HG02885 (cell line): Measurements from ENCODE around the gene PACRG.

Experiments
- ATAC-seq: cut with Tn5 transposase; IDR thresholded peaks from one replicate; pipeline ENCODE4 v1.9.1; 2021; ENCODE audit warnings: mild to moderate bottlenecking; ENCODE audit not compliant: unreplicated experiment, poor library complexity

Gene PACRG

GRCh38 chr6:163335671-163336545 lies 608.1 kb downstream of the PACRG start:
- ATAC-seq, result no peak

GRCh38 chr6:163336961-163337360 lies 609.2 kb downstream of the PACRG start:
- ATAC-seq, result no peak

GRCh38 chr6:163337958-163338357 lies 610.2 kb downstream of the PACRG start:
- ATAC-seq, result no peak

GRCh38 chr6:163338671-163339405 lies 611.1 kb downstream of the PACRG start:
- ATAC-seq, result no peak

GRCh38 chr6:163339466-163339865 lies 611.7 kb downstream of the PACRG start:
- no peak for ATAC-seq

- no peak for ATAC-seq
These were observed 612.6 kb downstream of the PACRG start for GRCh38 chr6:163340201-163340887.

GRCh38 chr6:163341224-163342061 lies 613.7 kb downstream of the PACRG start:
- no peak for ATAC-seq

- no peak for ATAC-seq
These were observed 615.1 kb downstream of the PACRG start for GRCh38 chr6:163342571-163343539.

GRCh38 chr6:163343609-163344008 lies 615.8 kb downstream of the PACRG start:
- no peak for ATAC-seq

- no peak for ATAC-seq
These were observed 616.6 kb downstream of the PACRG start for GRCh38 chr6:163344411-163344810.

- ATAC-seq, result no peak
These were observed 618.2 kb downstream of the PACRG start for GRCh38 chr6:163345931-163346330.

- ATAC-seq, result no peak
These were observed 618.8 kb downstream of the PACRG start for GRCh38 chr6:163346497-163346961.

GRCh38 chr6:163347021-163347446 lies 619.3 kb downstream of the PACRG start:
- no peak for ATAC-seq

- no peak for ATAC-seq
These were observed 621.3 kb downstream of the PACRG start for GRCh38 chr6:163348789-163349680.

- no peak for ATAC-seq
These were observed 621.9 kb downstream of the PACRG start for GRCh38 chr6:163349696-163350095.

- no peak for ATAC-seq
These were observed 623.2 kb downstream of the PACRG start for GRCh38 chr6:163351013-163351412.

GRCh38 chr6:163352011-163352685 lies 624.4 kb downstream of the PACRG start:
- ATAC-seq, result no peak
